Endothelial cell (in vitro differentiated cells): ENCODE data around the gene SMPD3. TPM values are rescaled to one million over a fixed set of nuclear protein-coding genes. Genes with fewer than 3 reads are reported as not detected.

Experiments used
- DNase-seq: peaks from one replicate; pipeline ENCODE4 v3.0.0; 2021; ENCODE audit warnings: low spot score
- H3K27ac Mint-ChIP-seq: one replicate; pipeline ENCODE4 v1.8.0; 2021; ENCODE audit warnings: mixed read lengths, inconsistent platforms; ENCODE audit not compliant: unreplicated experiment
- H3K27me3 Mint-ChIP-seq: one replicate; pipeline ENCODE4 v1.8.0; 2021; ENCODE audit warnings: mild to moderate bottlenecking, moderate library complexity, mixed read lengths, inconsistent platforms; ENCODE audit not compliant: unreplicated experiment
- H3K36me3 Mint-ChIP-seq: one replicate; pipeline ENCODE4 v1.8.0; 2021; ENCODE audit warnings: mild to moderate bottlenecking, low read depth, mixed read lengths, inconsistent platforms; ENCODE audit not compliant: unreplicated experiment
- H3K4me1 Mint-ChIP-seq: one replicate; pipeline ENCODE4 v1.8.0; 2021; ENCODE audit warnings: mild to moderate bottlenecking, mixed read lengths, inconsistent platforms; ENCODE audit not compliant: unreplicated experiment
- H3K4me3 Mint-ChIP-seq: one replicate; pipeline ENCODE4 v1.8.0; 2021; ENCODE audit warnings: mild to moderate bottlenecking, mixed read lengths, inconsistent platforms; ENCODE audit not compliant: unreplicated experiment
- H3K9me3 Mint-ChIP-seq: one replicate; pipeline ENCODE4 v1.8.0; 2021; ENCODE audit warnings: mixed read lengths, inconsistent platforms; ENCODE audit not compliant: unreplicated experiment
- total RNA-seq: library from RNA; stranded (reverse); fragmentation: NEBNext Ultra II Directional; extraction: Animal tissue kit (Norgen Biotek cat#: 25700); gene quantifications from one replicate; pipeline ENCODE4 v1.2.1, GENCODE V29; 2021; ENCODE audit not compliant: unreplicated experiment
- TF ChIP-seq, protein P1 (sequence below): fragments of 200-600 bp; sonication (generic); IDR thresholded peaks from one replicate; pipeline ENCODE4 v1.5.0; 2021; ENCODE audit warnings: antibody characterized with exemption; ENCODE audit not compliant: unreplicated experiment

The SMPD3 gene
- total RNA-seq, 1 donor from 2014 or later: not detected

DNA sequence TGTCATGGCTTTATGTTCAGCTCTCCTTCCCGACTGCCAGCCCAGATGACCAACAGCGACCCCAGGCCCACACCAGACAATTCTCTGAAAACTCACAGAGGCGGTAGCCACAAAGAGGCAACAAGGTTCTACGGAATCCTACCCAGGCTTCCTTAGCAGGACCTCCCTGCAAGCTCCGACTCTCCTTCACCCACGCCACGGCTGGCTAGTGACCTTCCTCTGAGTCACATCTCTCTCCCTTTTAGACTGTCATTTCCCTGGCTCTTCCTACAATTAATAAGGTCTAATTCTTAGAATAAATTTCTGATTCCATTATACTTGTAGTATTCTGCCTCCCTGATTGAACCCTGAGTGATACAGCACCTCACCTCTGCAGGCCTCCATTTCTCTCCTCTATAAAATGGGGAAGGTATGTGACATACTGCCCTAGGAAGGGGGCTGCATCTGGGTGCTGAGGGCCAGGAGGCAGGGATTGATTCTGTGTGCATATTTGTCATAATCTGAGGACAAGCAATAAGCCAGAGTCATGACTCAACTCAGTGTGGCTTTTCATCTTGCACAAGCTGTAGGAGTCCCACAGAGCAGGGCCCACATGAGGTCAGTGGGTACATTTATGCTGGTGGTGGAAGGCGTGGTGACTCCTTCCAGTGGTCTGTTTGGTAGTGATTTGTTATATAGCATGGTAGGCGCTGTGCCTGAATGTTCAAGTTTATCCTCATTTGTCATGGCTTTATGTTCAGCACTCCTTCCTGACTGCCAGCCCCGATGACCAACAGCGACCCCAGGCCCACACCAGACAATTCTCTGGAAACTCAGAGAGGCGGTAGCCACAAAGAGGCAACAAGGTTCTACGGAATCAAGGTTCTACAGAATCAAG, 46.2 kb downstream of the SMPD3 start:
- Mint-ChIP-seq H3K27me3 (peaks cover 5% of the 10 kb centered on the region), H3K9me3 (no peaks in the 10 kb centered on the region), H3K4me1 (no peaks in the 10 kb centered on the region), H3K27ac (no peak overlapping the region), H3K36me3 (no peaks in the 10 kb centered on the region), H3K4me3 (no peak overlapping the region)
- TF ChIP-seq, protein P1, sequence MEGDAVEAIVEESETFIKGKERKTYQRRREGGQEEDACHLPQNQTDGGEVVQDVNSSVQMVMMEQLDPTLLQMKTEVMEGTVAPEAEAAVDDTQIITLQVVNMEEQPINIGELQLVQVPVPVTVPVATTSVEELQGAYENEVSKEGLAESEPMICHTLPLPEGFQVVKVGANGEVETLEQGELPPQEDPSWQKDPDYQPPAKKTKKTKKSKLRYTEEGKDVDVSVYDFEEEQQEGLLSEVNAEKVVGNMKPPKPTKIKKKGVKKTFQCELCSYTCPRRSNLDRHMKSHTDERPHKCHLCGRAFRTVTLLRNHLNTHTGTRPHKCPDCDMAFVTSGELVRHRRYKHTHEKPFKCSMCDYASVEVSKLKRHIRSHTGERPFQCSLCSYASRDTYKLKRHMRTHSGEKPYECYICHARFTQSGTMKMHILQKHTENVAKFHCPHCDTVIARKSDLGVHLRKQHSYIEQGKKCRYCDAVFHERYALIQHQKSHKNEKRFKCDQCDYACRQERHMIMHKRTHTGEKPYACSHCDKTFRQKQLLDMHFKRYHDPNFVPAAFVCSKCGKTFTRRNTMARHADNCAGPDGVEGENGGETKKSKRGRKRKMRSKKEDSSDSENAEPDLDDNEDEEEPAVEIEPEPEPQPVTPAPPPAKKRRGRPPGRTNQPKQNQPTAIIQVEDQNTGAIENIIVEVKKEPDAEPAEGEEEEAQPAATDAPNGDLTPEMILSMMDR: no peak
- no peak for DNase-seq

DNA sequence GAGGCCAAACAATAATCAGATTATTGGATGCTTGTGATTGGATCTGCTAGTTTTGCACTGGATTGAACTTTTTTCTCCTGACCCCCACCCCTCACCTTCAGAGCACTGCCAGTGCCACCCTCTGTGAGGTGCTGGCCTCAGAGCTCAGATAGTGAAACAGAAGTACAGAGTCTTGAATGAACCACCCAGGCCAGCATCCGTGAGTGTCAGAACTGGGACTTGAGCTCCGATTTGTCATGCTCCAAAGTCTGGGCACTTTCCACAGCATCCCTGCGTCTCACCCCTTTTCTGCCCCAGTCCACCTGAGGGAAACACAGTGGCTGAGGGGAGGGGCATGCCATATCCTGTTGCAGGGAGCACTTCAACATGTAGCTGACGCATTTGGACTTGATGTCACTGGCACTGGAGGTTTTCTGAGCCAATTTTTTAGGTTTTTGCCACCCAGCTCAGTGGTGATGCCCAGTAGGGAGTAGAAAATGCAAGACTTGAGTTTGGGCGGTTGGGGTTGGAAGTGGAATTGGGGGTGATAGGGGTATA, 47.3 kb downstream of the SMPD3 start:
- DNase-seq: no peak
- Mint-ChIP-seq H3K27me3 (peaks cover 5% of the 10 kb centered on the region), H3K36me3 (no peaks in the 10 kb centered on the region), H3K4me1 (no peaks in the 10 kb centered on the region), H3K9me3 (no peaks in the 10 kb centered on the region), H3K27ac (no peak overlapping the region), H3K4me3 (no peak overlapping the region)
- TF ChIP-seq, protein P1: no peak

DNA sequence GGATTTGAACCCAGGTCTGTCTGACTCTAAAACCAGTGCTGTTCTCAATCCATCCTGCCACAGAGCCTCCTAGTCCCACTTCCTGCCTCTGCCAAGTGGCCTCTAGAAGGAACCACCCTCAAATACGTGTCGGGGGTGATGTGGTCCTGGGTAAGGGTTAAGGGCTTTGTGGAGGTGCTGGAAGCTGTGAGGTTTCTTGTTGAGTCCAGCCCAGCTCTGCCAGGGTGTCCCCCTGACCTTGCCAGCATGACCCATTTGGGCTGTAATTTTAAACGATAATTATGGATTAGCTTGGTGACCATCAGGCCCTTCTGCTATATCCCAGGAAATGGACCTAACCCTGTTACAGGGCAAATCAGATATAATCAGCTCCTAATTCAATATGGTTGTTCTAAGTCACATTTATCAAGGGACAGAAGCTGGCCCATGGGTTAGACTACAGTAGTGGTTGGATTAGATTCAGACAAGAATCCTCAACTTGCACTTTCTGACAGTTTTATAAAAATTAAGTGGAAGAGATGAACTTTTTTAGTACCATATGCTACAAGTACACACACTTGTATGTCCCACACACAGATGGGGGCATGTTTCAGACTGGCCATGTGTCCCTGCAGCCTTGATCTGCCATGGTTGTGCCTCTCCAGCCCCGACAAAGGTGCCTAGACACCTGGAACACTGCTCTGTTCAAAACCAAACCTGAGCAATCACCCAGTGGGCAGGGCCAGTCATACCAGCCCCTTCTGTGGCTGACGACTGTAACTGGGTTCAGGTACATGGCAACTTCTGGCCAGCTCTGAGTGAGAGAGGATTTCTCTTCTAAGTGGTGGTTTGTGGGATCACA, 48.0 kb downstream of the SMPD3 start:
- Mint-ChIP-seq H3K4me1 (no peaks in the 10 kb centered on the region), H3K9me3 (no peaks in the 10 kb centered on the region), H3K27me3 (peaks cover 5% of the 10 kb centered on the region), H3K36me3 (no peaks in the 10 kb centered on the region), H3K4me3 (no peak overlapping the region), H3K27ac (no peak overlapping the region)
- TF ChIP-seq, protein P1: no peak
- no peak for DNase-seq

DNA sequence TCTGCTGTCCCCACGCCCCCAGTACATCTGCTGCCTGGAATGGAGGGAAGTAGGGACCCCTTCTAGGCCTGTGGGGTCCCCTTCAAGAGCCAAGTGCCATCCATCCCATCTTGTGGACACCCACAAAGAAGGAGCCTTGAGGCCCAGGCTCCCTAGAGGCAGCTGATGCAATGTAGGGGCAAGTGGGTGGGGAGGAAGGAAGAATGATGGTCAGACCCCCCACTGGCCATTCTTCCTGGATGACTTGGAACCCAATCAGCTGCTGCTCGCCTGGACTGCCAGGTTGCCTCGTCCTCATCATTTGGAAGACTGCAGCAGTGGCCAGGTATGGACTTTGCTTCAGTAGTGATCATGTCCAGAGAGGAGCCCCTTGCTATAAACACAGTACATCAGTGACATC, 48.9 kb downstream of the SMPD3 start:
- Mint-ChIP-seq H3K9me3 (no peaks in the 10 kb centered on the region), H3K27ac (no peak overlapping the region), H3K4me1 (no peaks in the 10 kb centered on the region), H3K4me3 (no peak overlapping the region), H3K36me3 (no peaks in the 10 kb centered on the region), H3K27me3 (peaks cover 5% of the 10 kb centered on the region)
- no peak for DNase-seq
- TF ChIP-seq, protein P1: no peak
